Frontal cortex (tissue), 1 donor: Measurements from ENCODE around the gene ESYT3. TPM values are rescaled to one million over a fixed set of nuclear protein-coding genes. Genes with fewer than 3 reads are reported as not detected.

Experiments
- total RNA-seq: library from RNA; depleted of rRNA; stranded (reverse); fragments of >200 nt; gene quantifications from one replicate; pipeline ENCODE4 v1.2.3, GENCODE V29; 2014

Gene ESYT3
- total RNA-seq, 1 donor from 2014 or later, result 0.41 TPM

Other genes starting within 250 kb of the ESYT3 start
- 104 TPM for gene ARMC8, start 247.3 kb upstream of the ESYT3 start, total RNA-seq
- gene NME9, start 104.8 kb upstream of the ESYT3 start, total RNA-seq, result 1.6 TPM
- gene MRAS, start 86.0 kb upstream of the ESYT3 start, total RNA-seq, result 66.0 TPM
- 89.7 TPM for gene CEP70, start 159.6 kb downstream of the ESYT3 start, total RNA-seq
- gene FAIM, start 174.2 kb downstream of the ESYT3 start, total RNA-seq, result 26.9 TPM